Lung (tissue), 12 donors: ENCODE results near the gene PALM3. TPM values are rescaled to one million over a fixed set of nuclear protein-coding genes. Genes with fewer than 3 reads are reported as not detected.

Source experiments
- ATAC-seq: fragments of 200-7000 bp; cut with Tn5 transposase; one replicate; pipeline ENCODE4 v1.9.1; 2020; ENCODE audit warnings: moderate number of reproducible peaks; ENCODE audit not compliant: insufficient read depth, low FRiP score
- DNase-seq, 3 donors: peaks; one replicate each; pipeline ENCODE4 v3.0.0-alpha.2; 2013 to 2017
- H3K27ac ChIP-seq, 2 donors: one replicate each; pipeline ENCODE4 v1.5.1; 2013; ENCODE audit warnings: mild to moderate bottlenecking in 2 of 2, moderate library complexity in 2 of 2, control low read depth in 1 of 2, inconsistent platforms in 1 of 2, low read depth in 1 of 2, low read length in 1 of 2
- H3K27me3 ChIP-seq, 3 donors: one replicate each; pipeline ENCODE4 v1.5.1; 2013; ENCODE audit warnings: low read length in 2 of 3; ENCODE audit not compliant: control insufficient read depth in 3 of 3, insufficient read depth in 3 of 3
- H3K36me3 ChIP-seq, 4 donors: one replicate each; pipeline ENCODE4 v1.5.1; 2013; ENCODE audit warnings: low read length in 4 of 4, mild to moderate bottlenecking in 1 of 4, moderate library complexity in 1 of 4; ENCODE audit not compliant: control insufficient read depth in 4 of 4, insufficient read depth in 4 of 4
- H3K4me1 ChIP-seq, 5 donors: one replicate each; pipeline ENCODE4 v1.5.1; 2013; ENCODE audit warnings: low read length in 5 of 5, mild to moderate bottlenecking in 2 of 5, moderate library complexity in 1 of 5; ENCODE audit not compliant: control insufficient read depth in 5 of 5, insufficient read depth in 5 of 5
- H3K4me3 ChIP-seq: one replicate; pipeline ENCODE4 v1.5.1; 2013; ENCODE audit warnings: mild to moderate bottlenecking, control low read depth, moderate library complexity
- H3K9ac ChIP-seq, 2 donors: one replicate each; pipeline ENCODE4 v1.5.1; 2013; ENCODE audit warnings: low read length in 2 of 2, control low read depth in 1 of 2; ENCODE audit not compliant: insufficient read depth in 1 of 2
- H3K9me3 ChIP-seq, 4 donors: one replicate each; pipeline ENCODE4 v1.5.1; 2013; ENCODE audit warnings: low read length in 3 of 4, mild to moderate bottlenecking in 1 of 4, moderate library complexity in 1 of 4; ENCODE audit not compliant: control insufficient read depth in 4 of 4, insufficient read depth in 3 of 4
- CTCF ChIP-seq: IDR thresholded peaks from 2 replicates; pipeline ENCODE4 v1.5.1; 2012; ENCODE audit warnings: mild to moderate bottlenecking; ENCODE audit errors: control extremely low read depth, extremely low read depth
- WGBS, 2 donors: extraction: QIAGEN DNeasy Blood & Tissue Kit; methylation state at CpG; one replicate each; pipeline ENCODE4 v1.1.7; 2013; 5-methylcytosine and 5-hydroxymethylcytosine counted together
- polyA plus RNA-seq, 2 donors: library from polyadenylated mRNA; stranded (reverse); fragments of 200-250 nt; gene quantifications; one replicate each; pipeline ENCODE4 v1.2.1, GENCODE V29; 2013
- total RNA-seq, 2 donors: library from RNA; depleted of rRNA in 1 of 2; stranded (reverse); fragments of >200 nt in 1 of 2; gene quantifications; one replicate each; pipeline ENCODE4 v1.2.1, GENCODE V29; 2014 to 2021
- donor health status: control.
- donor health status: control.
- donor health status: Bipolar disorder and iron deficiency.
- donor health status: healthy.
- donor health status: DM: yes; HTN: yes; CAD: no.

Gene PALM3
- total and polyA plus RNA-seq, 4 donors, result 0.71 to 20.6 (median 8.4) TPM

GRCh38 chr19:14089412-14089661 lies 27.5 kb upstream of the PALM3 start:
- Histone ChIP-seq H3K4me3 (peak overlapping the region; percentile 36), H3K27ac (peak overlapping the region in 1 of 2 donors; percentile 71), H3K36me3 (peaks cover 0 to 18% (median 9%) of the 10 kb centered on the region in 4 donors), H3K4me1 (peaks cover 0 to 9% (median 0%) of the 10 kb centered on the region in 5 donors), H3K9ac (no peak overlapping the region), H3K9me3 (peaks cover 0 to 9% (median 2%) of the 10 kb centered on the region in 4 donors), H3K27me3 (no peaks in the 10 kb centered on the region)
- 20 to 21% methylated on average over 16 of the region's 16 CpGs for WGBS, 2 donors
- DNase-seq (peak in 2 of 3 donors; percentile 41 to 49), ATAC-seq (no peak)
- TF ChIP-seq CTCF, result no peak

- DNase-seq, result no peak
- no peaks in the 10 kb centered on the region for H3K27me3 ChIP-seq
- peaks cover 0 to 9% (median 2%) of the 10 kb centered on the region in 4 donors for H3K9me3 ChIP-seq
- H3K9ac ChIP-seq, result no peak overlapping the region
- peaks cover 0 to 9% (median 0%) of the 10 kb centered on the region in 5 donors for H3K4me1 ChIP-seq
- peaks cover 0 to 17% (median 9%) of the 10 kb centered on the region in 4 donors for H3K36me3 ChIP-seq
- WGBS, 2 donors, result 92% methylated on average over 28 to 30 of the region's 30 CpGs
- ATAC-seq, result no peak
- no peak overlapping the region for H3K27ac ChIP-seq
- no peak overlapping the region for H3K4me3 ChIP-seq
- no peak for TF ChIP-seq CTCF
Observed at GRCh38 chr19:14088634-14089411, 26.9 kb upstream of the PALM3 start.

GRCh38 chr19:14086098-14086497 lies 24.2 kb upstream of the PALM3 start:
- peaks cover 0 to 18% (median 6%) of the 10 kb centered on the region in 5 donors for H3K4me1 ChIP-seq
- H3K4me3 ChIP-seq, result no peak overlapping the region
- ATAC-seq, result no peak
- H3K9me3 ChIP-seq, result no peaks in the 10 kb centered on the region
- peaks cover 0 to 10% (median 7%) of the 10 kb centered on the region in 4 donors for H3K36me3 ChIP-seq
- no peak for TF ChIP-seq CTCF
- H3K27me3 ChIP-seq, result no peaks in the 10 kb centered on the region
- H3K27ac ChIP-seq, result no peak overlapping the region
- DNase-seq, result no peak
- H3K9ac ChIP-seq, result no peak overlapping the region
- 92 to 95% methylated on average over 5 of the region's 5 CpGs for WGBS, 2 donors
